GF-D8 (cell line): Measurements from ENCODE around the gene INPP5F.

ENCODE experiments used
- DNase-seq: peaks from one replicate; lab custom pipeline; 2025; lab: John Stamatoyannopoulos, UW

The INPP5F gene

GRCh38 chr10:119817991-119818888, 92.4 kb downstream of the INPP5F start:
- no peak for DNase-seq

GRCh38 chr10:119818889-119819270, 93.0 kb downstream of the INPP5F start:
- no peak for DNase-seq

GRCh38 chr10:119821182-119821581, 95.3 kb downstream of the INPP5F start:
- DNase-seq: no peak

GRCh38 chr10:119824299-119824698, 98.4 kb downstream of the INPP5F start:
- no peak for DNase-seq

- DNase-seq: no peak
Measured at GRCh38 chr10:119826771-119827170, 100.9 kb downstream of the INPP5F start.

GRCh38 chr10:119827430-119827829, 101.6 kb downstream of the INPP5F start:
- no peak for DNase-seq

GRCh38 chr10:119829429-119829828, 103.6 kb downstream of the INPP5F start:
- DNase-seq: no peak

GRCh38 chr10:119830851-119831250, 105.0 kb downstream of the INPP5F start:
- no peak for DNase-seq

- DNase-seq: no peak
Measured at GRCh38 chr10:119831656-119832055, 105.8 kb downstream of the INPP5F start.

- no peak for DNase-seq
Measured at GRCh38 chr10:119832951-119833350, 107.1 kb downstream of the INPP5F start.

GRCh38 chr10:119834188-119834587, 108.3 kb downstream of the INPP5F start:
- DNase-seq: no peak

- DNase-seq: no peak
Measured at GRCh38 chr10:119845656-119846055, 119.8 kb downstream of the INPP5F start.

- no peak for DNase-seq
Measured at GRCh38 chr10:119849031-119849789, 123.4 kb downstream of the INPP5F start.

- DNase-seq: no peak
Measured at GRCh38 chr10:119849944-119850343, 124.1 kb downstream of the INPP5F start.

- DNase-seq: no peak
Measured at GRCh38 chr10:119852277-119852676, 126.4 kb downstream of the INPP5F start.

GRCh38 chr10:119852822-119853221, 127.0 kb downstream of the INPP5F start:
- no peak for DNase-seq

GRCh38 chr10:119853574-119853973, 127.7 kb downstream of the INPP5F start:
- DNase-seq: no peak

GRCh38 chr10:119858063-119858462, 132.2 kb downstream of the INPP5F start:
- DNase-seq: no peak

- peak; percentile 22 for DNase-seq
Measured at GRCh38 chr10:119859420-119860258, 133.8 kb downstream of the INPP5F start.

GRCh38 chr10:119860866-119861607, 135.2 kb downstream of the INPP5F start:
- no peak for DNase-seq

GRCh38 chr10:119862524-119862923, 136.7 kb downstream of the INPP5F start:
- no peak for DNase-seq
